ENCODE data around the gene NR6A1. TPM values are rescaled to one million over a fixed set of nuclear protein-coding genes. Genes with fewer than 3 reads are reported as not detected.

NR6A1 gene
- total and polyA plus RNA-seq, 11 donors: 0.65 to 5.7 (median 1.6) TPM

- 91 to 98% (median 92%) methylated on average over 2 of the region's 2 CpGs for WGBS, 4 donors
- Histone ChIP-seq H3K4me3 (no peak overlapping the region), H3K36me3 (peaks cover 0 to 6% (median 0%) of the 10 kb centered on the region in 9 donors), H3K27me3 (no peaks in the 10 kb centered on the region), H3K27ac (no peak overlapping the region), H3K9me3 (no peaks in the 10 kb centered on the region), H3K4me1 (no peaks in the 10 kb centered on the region)
- TF ChIP-seq CTCF (IDR thresholded peaks at IDR 0.05): no peak
- no peak for TF ChIP-seq POLR2A (IDR thresholded peaks at IDR 0.05)
- DNase-seq (no peak), ATAC-seq (no peak)
- intact Hi-C loops (cut with DNase I): loop anchor here in 4 of 10 donors (10.0 kb wide), 1 partner anchor 406 kb away; no protein-coding TSS in a partner anchor
Measured at GRCh38 chr9:124531115-124531514, 240.0 kb downstream of the NR6A1 start.

- ATAC-seq (no peak), DNase-seq (no peak)
- H3K4me1 ChIP-seq: no peaks in the 10 kb centered on the region
- TF ChIP-seq POLR2A (IDR thresholded peaks at IDR 0.05) (no peak), CTCF (IDR thresholded peaks at IDR 0.05) (no peak)
- intact Hi-C loops (cut with DNase I): loop anchor here in 4 of 10 donors (10.0 kb wide), 1 partner anchor 405 kb away; no protein-coding TSS in a partner anchor
- WGBS, 4 donors: 73 to 79% (median 76%) methylated on average over 4 of the region's 4 CpGs
- no peak overlapping the region for H3K4me3 ChIP-seq
- no peaks in the 10 kb centered on the region for H3K27me3 ChIP-seq
- peaks cover 0 to 6% (median 0%) of the 10 kb centered on the region in 9 donors for H3K36me3 ChIP-seq
- H3K9me3 ChIP-seq: no peaks in the 10 kb centered on the region
- H3K27ac ChIP-seq: no peak overlapping the region
Measured at GRCh38 chr9:124530246-124530645, 240.9 kb downstream of the NR6A1 start.

- peaks cover 0 to 3% (median 0%) of the 10 kb centered on the region in 9 donors for H3K36me3 ChIP-seq
- no peak overlapping the region for H3K4me3 ChIP-seq
- ATAC-seq (no peak), DNase-seq (no peak)
- intact Hi-C loops (cut with DNase I): loop anchor here in 1 of 10 donors (10.0 kb wide), 1 partner anchor 403 kb away; no protein-coding TSS in a partner anchor
- no peak overlapping the region for H3K27ac ChIP-seq
- no peak for TF ChIP-seq CTCF (IDR thresholded peaks at IDR 0.05)
- TF ChIP-seq POLR2A (IDR thresholded peaks at IDR 0.05): no peak
- H3K9me3 ChIP-seq: no peaks in the 10 kb centered on the region
- H3K4me1 ChIP-seq: no peaks in the 10 kb centered on the region
- H3K27me3 ChIP-seq: no peaks in the 10 kb centered on the region
- WGBS, 4 donors: 84 to 94% (median 87%) methylated on average over 3 of the region's 3 CpGs
Measured at GRCh38 chr9:124527781-124528180, 243.3 kb downstream of the NR6A1 start.

- TF ChIP-seq POLR2A (IDR thresholded peaks at IDR 0.05) (no peak), CTCF (IDR thresholded peaks at IDR 0.05) (no peak)
- no peak for ATAC-seq
- Histone ChIP-seq H3K36me3 (no peaks in the 10 kb centered on the region), H3K4me3 (no peak overlapping the region), H3K4me1 (no peaks in the 10 kb centered on the region), H3K27me3 (no peaks in the 10 kb centered on the region), H3K9me3 (no peaks in the 10 kb centered on the region), H3K27ac (no peak overlapping the region)
- intact Hi-C loops (cut with DNase I): loop anchor here in 1 of 10 donors (10.0 kb wide), 1 partner anchor 401 kb away; no protein-coding TSS in a partner anchor
- DNase-seq: no peak
- 83 to 91% (median 90%) methylated on average over 2 of the region's 2 CpGs for whole genome bisulfite sequencing, 4 donors
Measured at GRCh38 chr9:124526174-124526573, 244.9 kb downstream of the NR6A1 start.
